Adrenal gland (tissue), 5 donors: ENCODE measurements around the gene MTCL3.

Source experiments
- POLR2A ChIP-seq, 2 donors: fragments of 450-650 bp; IDR thresholded peaks; one replicate each; pipeline ENCODE4 v1.6.1; 2017; ENCODE audit warnings: antibody characterized with exemption in 2 of 2, mild to moderate bottlenecking in 2 of 2, moderate library complexity in 1 of 2
- TF ChIP-seq, protein P1 (sequence below), 6 experiments: fragments of 450-650 bp in 4 of 6; fragments of 200-600 bp in 2 of 6; sonication (generic) in 1 of 6; IDR thresholded peaks; 1 replicate in 5 of 6; 2 replicates in 1 of 6; pipeline versions ENCODE4 v1.5.1 to v1.8.0; 2016 to 2021; ENCODE audit warnings: antibody characterized with exemption in 6 of 6, mild to moderate bottlenecking in 2 of 6, moderate library complexity in 1 of 6
- donor health status: DM: no; HTN: no; CAD: no.

DNA sequence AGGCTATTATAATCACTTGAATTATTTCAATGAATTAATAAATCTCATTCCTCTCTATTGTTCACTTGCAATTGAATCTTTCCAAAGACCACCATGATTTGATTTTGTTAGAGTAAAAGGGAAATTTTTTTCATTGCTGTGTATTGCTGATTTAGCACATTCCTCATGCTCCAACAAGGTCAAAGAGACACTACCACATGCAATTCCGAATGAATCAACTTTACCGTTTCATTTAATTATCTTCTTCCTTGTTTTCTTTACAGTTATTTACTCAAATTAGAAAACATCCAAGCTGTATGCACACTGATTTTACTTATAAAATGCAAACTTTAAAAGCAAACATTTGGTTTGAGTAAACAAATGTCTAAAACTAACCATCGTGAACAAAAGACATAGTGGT lies 60.9 kb downstream of the MTCL3 start:
- TF ChIP-seq, protein P1, sequence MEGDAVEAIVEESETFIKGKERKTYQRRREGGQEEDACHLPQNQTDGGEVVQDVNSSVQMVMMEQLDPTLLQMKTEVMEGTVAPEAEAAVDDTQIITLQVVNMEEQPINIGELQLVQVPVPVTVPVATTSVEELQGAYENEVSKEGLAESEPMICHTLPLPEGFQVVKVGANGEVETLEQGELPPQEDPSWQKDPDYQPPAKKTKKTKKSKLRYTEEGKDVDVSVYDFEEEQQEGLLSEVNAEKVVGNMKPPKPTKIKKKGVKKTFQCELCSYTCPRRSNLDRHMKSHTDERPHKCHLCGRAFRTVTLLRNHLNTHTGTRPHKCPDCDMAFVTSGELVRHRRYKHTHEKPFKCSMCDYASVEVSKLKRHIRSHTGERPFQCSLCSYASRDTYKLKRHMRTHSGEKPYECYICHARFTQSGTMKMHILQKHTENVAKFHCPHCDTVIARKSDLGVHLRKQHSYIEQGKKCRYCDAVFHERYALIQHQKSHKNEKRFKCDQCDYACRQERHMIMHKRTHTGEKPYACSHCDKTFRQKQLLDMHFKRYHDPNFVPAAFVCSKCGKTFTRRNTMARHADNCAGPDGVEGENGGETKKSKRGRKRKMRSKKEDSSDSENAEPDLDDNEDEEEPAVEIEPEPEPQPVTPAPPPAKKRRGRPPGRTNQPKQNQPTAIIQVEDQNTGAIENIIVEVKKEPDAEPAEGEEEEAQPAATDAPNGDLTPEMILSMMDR (IDR thresholded peaks at IDR 0.05) = no peak
- TF ChIP-seq POLR2A (IDR thresholded peaks at IDR 0.05) = no peak
